HUES64 (cell line): ENCODE results near the gene GAS2L2.

Experiments
- H3K27ac ChIP-seq: 2 replicates; pipeline ENCODE4 v1.7.0; 2013; ENCODE audit warnings: low read depth, low read length, inconsistent platforms
- H3K27me3 ChIP-seq: 2 replicates; pipeline ENCODE4 v1.6.1; 2013; ENCODE audit warnings: mild to moderate bottlenecking, low read length; ENCODE audit not compliant: insufficient read depth
- H3K36me3 ChIP-seq: 2 replicates; pipeline ENCODE4 v1.6.1; 2013; ENCODE audit warnings: mild to moderate bottlenecking, low read length; ENCODE audit not compliant: insufficient read depth
- H3K4me1 ChIP-seq: 2 replicates; pipeline ENCODE4 v1.6.1; 2013; ENCODE audit warnings: mild to moderate bottlenecking, low read length, moderate library complexity; ENCODE audit not compliant: insufficient read depth
- H3K4me3 ChIP-seq: 2 replicates; pipeline ENCODE4 v1.5.1; 2013; ENCODE audit warnings: mild to moderate bottlenecking, low read length, moderate library complexity
- H3K9ac ChIP-seq: 2 replicates; pipeline ENCODE4 v1.6.1; 2013; ENCODE audit warnings: mild to moderate bottlenecking, low read depth, low read length
- H3K9me3 ChIP-seq: 2 replicates; pipeline ENCODE4 v1.6.1; 2013; ENCODE audit warnings: low read depth, low read length; ENCODE audit not compliant: insufficient read depth
- WGBS: fragments of 150-250, 120-280 bp; methylation state at CpG from one replicate; pipeline ENCODE4 v1.1.7; 2013; ENCODE audit warnings: missing lambda C conversion rate; 5-methylcytosine and 5-hydroxymethylcytosine counted together

The GAS2L2 gene

GRCh38 chr17:35790841-35791240 lies 37.8 kb upstream of the GAS2L2 start:
- Histone ChIP-seq H3K4me3 (no peak overlapping the region), H3K36me3 (no peaks in the 10 kb centered on the region), H3K9me3 (no peaks in the 10 kb centered on the region), H3K27ac (no peak overlapping the region), H3K4me1 (peaks cover 2% of the 10 kb centered on the region; the same call in 1 of the 2 replicates), H3K9ac (no peak overlapping the region), H3K27me3 (peaks cover 54% of the 10 kb centered on the region)
- WGBS, result 89% methylated on average over 3 of the region's 3 CpGs

- Histone ChIP-seq H3K9me3 (no peaks in the 10 kb centered on the region), H3K27me3 (peaks cover 33% of the 10 kb centered on the region), H3K9ac (no peak overlapping the region), H3K36me3 (no peaks in the 10 kb centered on the region), H3K4me3 (no peak overlapping the region), H3K4me1 (0 out of 2 replicates have a peak, but pooled peaks cover 2% of the 10 kb centered on the region), H3K27ac (no peak overlapping the region)
- 66% methylated on average over 2 of the region's 2 CpGs for WGBS
Observed at GRCh38 chr17:35788477-35789368, 35.7 kb upstream of the GAS2L2 start.

- WGBS, result 54% methylated on average over 3 of the region's 3 CpGs
- Histone ChIP-seq H3K9ac (no peak overlapping the region; the same call in 1 of the 2 replicates), H3K27me3 (peaks cover 15% of the 10 kb centered on the region)
Observed at GRCh38 chr17:35786941-35787432, 33.9 kb upstream of the GAS2L2 start.

GRCh38 chr17:35784895-35785294 lies 31.9 kb upstream of the GAS2L2 start:
- Histone ChIP-seq H3K9ac (no peak overlapping the region), H3K36me3 (no peaks in the 10 kb centered on the region), H3K27me3 (peaks cover 4% of the 10 kb centered on the region; the same call in 1 of the 2 replicates), H3K9me3 (no peaks in the 10 kb centered on the region), H3K4me3 (no peak overlapping the region), H3K4me1 (no peaks in the 10 kb centered on the region), H3K27ac (no peak overlapping the region)
- 87% methylated on average over 2 of the region's 2 CpGs for WGBS

More at GRCh38 chr17:35786941-35787432, 33.9 kb upstream of the GAS2L2 start:
- no peaks in the 10 kb centered on the region for H3K36me3 ChIP-seq
- no peak overlapping the region for H3K4me3 ChIP-seq
- no peak overlapping the region for H3K27ac ChIP-seq
- no peaks in the 10 kb centered on the region for H3K9me3 ChIP-seq
- 0 out of 2 replicates have a peak, but pooled peaks cover 2% of the 10 kb centered on the region for H3K4me1 ChIP-seq

DNA sequence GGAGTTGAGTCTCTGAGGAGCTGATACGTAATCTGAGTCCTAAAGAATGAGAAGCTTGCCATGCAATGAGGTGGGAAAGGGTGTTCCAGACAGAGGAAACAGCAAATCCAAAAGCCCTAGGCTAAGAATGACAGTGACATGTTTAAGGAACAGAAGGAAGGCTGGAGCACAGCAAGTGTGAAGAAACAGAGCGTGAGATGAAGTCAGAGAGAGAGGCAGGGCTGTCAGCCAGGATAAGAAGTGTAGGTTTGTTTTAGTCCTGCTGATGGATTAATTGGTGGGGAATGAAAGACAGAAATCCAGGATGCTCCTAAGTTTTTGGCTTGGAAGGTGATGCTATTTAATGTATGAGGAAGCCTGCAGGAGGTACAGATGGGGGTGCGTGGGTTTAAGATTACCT lies 27.9 kb upstream of the GAS2L2 start:
- H3K36me3 ChIP-seq, result no peaks in the 10 kb centered on the region
- no peak overlapping the region for H3K4me3 ChIP-seq
- no peaks in the 10 kb centered on the region for H3K9me3 ChIP-seq
- no peak overlapping the region for H3K9ac ChIP-seq
- WGBS, result 86% methylated on average over 3 of the region's 3 CpGs
- no peaks in the 10 kb centered on the region for H3K27me3 ChIP-seq
- H3K27ac ChIP-seq, result no peak overlapping the region
- H3K4me1 ChIP-seq, result no peaks in the 10 kb centered on the region

DNA sequence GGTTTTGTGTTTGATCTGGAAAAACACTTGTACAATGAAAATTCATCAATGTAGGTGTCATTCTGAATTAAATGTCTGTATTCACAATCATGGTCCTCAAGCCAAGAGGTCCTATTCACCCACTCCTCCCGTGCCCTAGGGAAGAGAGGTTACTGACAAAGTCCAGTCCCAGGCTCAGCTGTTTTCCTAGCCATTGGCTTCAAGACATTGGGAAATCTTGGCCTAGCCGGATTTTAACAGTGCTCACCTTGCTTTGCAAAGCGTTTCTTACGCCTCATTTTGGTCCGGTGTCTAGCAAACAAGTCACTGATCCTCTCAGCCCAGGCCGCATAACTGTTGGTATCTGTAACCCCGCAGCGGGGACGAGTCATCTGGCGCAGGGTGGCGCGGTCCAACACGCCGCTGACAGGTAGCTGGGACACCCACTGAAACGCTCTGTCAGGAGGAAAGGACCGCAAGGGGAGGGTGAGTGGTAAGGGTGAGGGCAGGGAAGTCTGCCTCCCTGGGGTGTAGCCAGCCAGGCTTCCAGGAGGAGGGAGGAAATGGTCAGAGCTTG lies 25.7 kb upstream of the GAS2L2 start:
- Histone ChIP-seq H3K9me3 (no peaks in the 10 kb centered on the region), H3K4me3 (no peak overlapping the region), H3K36me3 (no peaks in the 10 kb centered on the region), H3K27ac (no peak overlapping the region), H3K27me3 (no peaks in the 10 kb centered on the region), H3K9ac (no peak overlapping the region), H3K4me1 (0 out of 2 replicates have a peak, but pooled peaks cover 9% of the 10 kb centered on the region)
- 93% methylated on average over 16 of the region's 16 CpGs for WGBS

GRCh38 chr17:35775583-35775982 lies 22.5 kb upstream of the GAS2L2 start:
- WGBS, result 91% methylated on average over 6 of the region's 6 CpGs
- Histone ChIP-seq H3K27ac (no peak overlapping the region), H3K4me3 (no peak overlapping the region), H3K4me1 (peaks cover 16% of the 10 kb centered on the region; the same call in 1 of the 2 replicates), H3K36me3 (no peaks in the 10 kb centered on the region), H3K9me3 (no peaks in the 10 kb centered on the region), H3K9ac (no peak overlapping the region), H3K27me3 (no peaks in the 10 kb centered on the region)

DNA sequence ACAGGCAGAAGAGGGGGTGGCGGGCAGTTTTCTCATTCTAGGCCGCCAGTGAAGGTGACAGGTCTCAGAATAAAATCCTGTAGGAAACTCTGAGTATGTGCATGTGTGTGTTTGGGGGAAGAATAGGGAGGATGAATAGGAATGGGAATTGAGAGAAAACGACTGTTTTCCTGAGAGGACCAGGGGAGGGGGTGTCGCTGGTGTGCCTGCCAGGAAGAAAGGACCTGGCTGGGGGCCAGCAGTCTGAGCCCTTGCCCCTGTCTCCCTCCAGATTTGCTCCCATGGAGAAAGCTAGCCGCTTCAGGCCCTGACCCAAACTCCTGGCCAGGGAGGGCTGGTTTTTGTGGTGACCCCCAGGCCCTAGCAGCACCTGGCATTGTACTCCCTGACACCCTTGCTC lies 22.0 kb upstream of the GAS2L2 start:
- H3K4me3 ChIP-seq, result no peak overlapping the region
- H3K27me3 ChIP-seq, result no peaks in the 10 kb centered on the region
- WGBS, result 79% methylated on average over 5 of the region's 5 CpGs
- H3K4me1 ChIP-seq, result peaks cover 16% of the 10 kb centered on the region; the same call in 1 of the 2 replicates
- H3K9ac ChIP-seq, result no peak overlapping the region
- H3K27ac ChIP-seq, result no peak overlapping the region
- no peaks in the 10 kb centered on the region for H3K36me3 ChIP-seq
- H3K9me3 ChIP-seq, result no peaks in the 10 kb centered on the region

GRCh38 chr17:35774499-35774898 lies 21.5 kb upstream of the GAS2L2 start:
- WGBS, result 70% methylated on average over 4 of the region's 5 CpGs
- H3K27me3 ChIP-seq, result no peaks in the 10 kb centered on the region
- H3K9me3 ChIP-seq, result no peaks in the 10 kb centered on the region
- H3K27ac ChIP-seq, result no peak overlapping the region
- H3K36me3 ChIP-seq, result no peaks in the 10 kb centered on the region
- H3K4me3 ChIP-seq, result no peak overlapping the region
- H3K9ac ChIP-seq, result no peak overlapping the region
- peaks cover 16% of the 10 kb centered on the region; the same call in 1 of the 2 replicates for H3K4me1 ChIP-seq

- Histone ChIP-seq H3K4me3 (no peak overlapping the region), H3K27ac (no peak overlapping the region), H3K9me3 (no peaks in the 10 kb centered on the region), H3K9ac (0 out of 2 replicates have a peak overlapping the region, but pooled peaks have one; percentile 5), H3K4me1 (peaks cover 16% of the 10 kb centered on the region; the same call in 1 of the 2 replicates), H3K36me3 (no peaks in the 10 kb centered on the region), H3K27me3 (no peaks in the 10 kb centered on the region)
- 77% methylated on average over 10 of the region's 10 CpGs for WGBS
Observed at GRCh38 chr17:35773679-35774425, 20.8 kb upstream of the GAS2L2 start.
